ENCODE data around the gene F11. TPM values are rescaled to one million over a fixed set of nuclear protein-coding genes. Genes with fewer than 3 reads are reported as not detected.
"Not testable (repeated sequence)": the region's sequence is repeated elsewhere in the genome, so short reads cannot be mapped to it uniquely, and the experiment has no call there.

F11 gene
- total and polyA plus RNA-seq, 2 experiments from 2014 or later: not detected

DNA sequence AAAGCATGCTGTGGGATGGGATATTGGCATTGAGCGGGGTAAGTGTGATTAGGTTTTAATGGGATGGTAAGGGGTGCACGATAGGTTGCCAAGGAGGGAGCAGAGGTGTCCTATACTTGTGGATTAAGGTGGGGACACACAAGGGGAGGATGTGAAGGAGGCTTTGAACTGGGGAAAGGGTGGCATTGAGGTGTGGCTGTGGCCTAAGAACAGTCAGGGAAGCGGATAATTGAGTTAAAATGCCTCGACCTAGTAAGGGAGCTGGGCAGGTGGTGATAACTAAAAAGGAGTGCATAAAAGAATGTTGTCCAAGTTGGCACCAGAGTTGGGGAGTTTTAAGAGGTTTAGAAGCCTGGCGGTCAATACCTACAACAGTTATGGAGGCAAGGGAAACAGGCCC, 21.2 kb upstream of the F11 start:
- Histone ChIP-seq H3K36me3 (no peaks in the 10 kb centered on the region), H3K27ac (no peak overlapping the region), H3K4me1 (ENCODE audit: low read depth) (no peaks in the 10 kb centered on the region), H3K4me3 (no peak overlapping the region), H3K9me3 (ENCODE audit: low read depth) (no peaks in the 10 kb centered on the region), H3K27me3 (no peaks in the 10 kb centered on the region)
- no peak for DNase-seq (ENCODE audit: low read depth in 1 of 2, low spot score in 1 of 2)
- TF ChIP-seq, protein P1, sequence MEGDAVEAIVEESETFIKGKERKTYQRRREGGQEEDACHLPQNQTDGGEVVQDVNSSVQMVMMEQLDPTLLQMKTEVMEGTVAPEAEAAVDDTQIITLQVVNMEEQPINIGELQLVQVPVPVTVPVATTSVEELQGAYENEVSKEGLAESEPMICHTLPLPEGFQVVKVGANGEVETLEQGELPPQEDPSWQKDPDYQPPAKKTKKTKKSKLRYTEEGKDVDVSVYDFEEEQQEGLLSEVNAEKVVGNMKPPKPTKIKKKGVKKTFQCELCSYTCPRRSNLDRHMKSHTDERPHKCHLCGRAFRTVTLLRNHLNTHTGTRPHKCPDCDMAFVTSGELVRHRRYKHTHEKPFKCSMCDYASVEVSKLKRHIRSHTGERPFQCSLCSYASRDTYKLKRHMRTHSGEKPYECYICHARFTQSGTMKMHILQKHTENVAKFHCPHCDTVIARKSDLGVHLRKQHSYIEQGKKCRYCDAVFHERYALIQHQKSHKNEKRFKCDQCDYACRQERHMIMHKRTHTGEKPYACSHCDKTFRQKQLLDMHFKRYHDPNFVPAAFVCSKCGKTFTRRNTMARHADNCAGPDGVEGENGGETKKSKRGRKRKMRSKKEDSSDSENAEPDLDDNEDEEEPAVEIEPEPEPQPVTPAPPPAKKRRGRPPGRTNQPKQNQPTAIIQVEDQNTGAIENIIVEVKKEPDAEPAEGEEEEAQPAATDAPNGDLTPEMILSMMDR (IDR thresholded peaks at IDR 0.05; ENCODE audit: low read depth, low read length): no peak

DNA sequence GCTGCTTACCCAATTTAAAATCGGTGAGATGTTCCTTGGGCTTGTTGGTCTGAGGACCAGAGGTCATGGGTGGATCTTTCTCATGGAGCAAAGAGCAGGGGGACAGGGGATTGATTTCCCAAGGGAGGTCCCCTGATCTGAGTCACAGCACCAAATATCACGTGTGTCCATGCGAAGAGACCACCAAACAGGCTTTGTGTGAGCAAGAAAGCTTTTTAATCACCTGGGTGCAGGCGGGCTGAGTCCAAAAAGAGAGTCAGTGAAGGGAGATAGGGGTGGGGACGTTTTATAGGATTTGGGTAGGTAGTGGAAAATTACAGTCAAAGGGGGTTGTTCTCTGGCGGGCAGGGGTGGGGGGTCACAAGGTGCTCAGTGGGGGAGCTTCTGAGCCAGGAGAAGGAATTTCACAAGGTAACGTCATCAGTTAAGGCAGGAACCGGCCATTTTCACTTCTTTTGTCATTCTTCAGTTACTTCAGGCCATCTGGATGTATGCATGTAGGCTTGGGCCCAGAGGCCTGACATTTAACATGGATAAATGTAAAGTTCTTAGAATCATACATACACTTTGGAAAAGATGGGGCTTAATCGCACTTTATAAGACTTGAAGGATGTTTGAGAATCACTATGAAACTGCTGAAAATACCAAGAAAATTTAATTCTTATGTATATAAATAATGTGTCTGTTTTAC, 18.8 kb upstream of the F11 start:
- not testable (repeated sequence) for DNase-seq (ENCODE audit: low read depth in 1 of 2, low spot score in 1 of 2); H3K36me3 ChIP-seq; H3K27ac ChIP-seq; H3K4me1 ChIP-seq (ENCODE audit: low read depth); H3K9me3 ChIP-seq (ENCODE audit: low read depth); H3K4me3 ChIP-seq; H3K27me3 ChIP-seq

DNA sequence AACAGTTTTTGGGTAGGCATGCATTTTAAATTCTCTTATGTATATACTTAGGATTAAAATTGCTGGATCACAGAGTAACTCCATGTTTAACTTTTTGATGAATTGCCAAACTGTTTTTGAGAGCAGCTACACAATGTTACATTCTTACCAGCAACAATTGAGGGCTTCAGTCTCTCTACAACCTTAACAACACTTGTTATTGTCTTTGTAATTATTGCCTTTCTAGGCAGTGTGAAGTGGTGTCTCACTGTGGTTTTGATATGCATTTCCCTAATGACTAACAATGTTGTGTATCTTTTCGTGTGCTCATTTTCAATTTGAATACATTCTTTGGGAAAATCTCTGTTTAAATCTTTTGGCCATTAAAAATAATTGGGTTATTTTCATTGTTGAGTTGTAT, 17.3 kb upstream of the F11 start:
- Histone ChIP-seq H3K9me3 (ENCODE audit: low read depth) (no peaks in the 10 kb centered on the region), H3K4me1 (ENCODE audit: low read depth) (no peaks in the 10 kb centered on the region), H3K4me3 (no peak overlapping the region), H3K27me3 (no peaks in the 10 kb centered on the region), H3K27ac (no peak overlapping the region), H3K36me3 (no peaks in the 10 kb centered on the region)
- TF ChIP-seq, protein P1 (IDR thresholded peaks at IDR 0.05; ENCODE audit: low read depth, low read length): no peak
- DNase-seq (ENCODE audit: low read depth in 1 of 2, low spot score in 1 of 2): no peak

DNA sequence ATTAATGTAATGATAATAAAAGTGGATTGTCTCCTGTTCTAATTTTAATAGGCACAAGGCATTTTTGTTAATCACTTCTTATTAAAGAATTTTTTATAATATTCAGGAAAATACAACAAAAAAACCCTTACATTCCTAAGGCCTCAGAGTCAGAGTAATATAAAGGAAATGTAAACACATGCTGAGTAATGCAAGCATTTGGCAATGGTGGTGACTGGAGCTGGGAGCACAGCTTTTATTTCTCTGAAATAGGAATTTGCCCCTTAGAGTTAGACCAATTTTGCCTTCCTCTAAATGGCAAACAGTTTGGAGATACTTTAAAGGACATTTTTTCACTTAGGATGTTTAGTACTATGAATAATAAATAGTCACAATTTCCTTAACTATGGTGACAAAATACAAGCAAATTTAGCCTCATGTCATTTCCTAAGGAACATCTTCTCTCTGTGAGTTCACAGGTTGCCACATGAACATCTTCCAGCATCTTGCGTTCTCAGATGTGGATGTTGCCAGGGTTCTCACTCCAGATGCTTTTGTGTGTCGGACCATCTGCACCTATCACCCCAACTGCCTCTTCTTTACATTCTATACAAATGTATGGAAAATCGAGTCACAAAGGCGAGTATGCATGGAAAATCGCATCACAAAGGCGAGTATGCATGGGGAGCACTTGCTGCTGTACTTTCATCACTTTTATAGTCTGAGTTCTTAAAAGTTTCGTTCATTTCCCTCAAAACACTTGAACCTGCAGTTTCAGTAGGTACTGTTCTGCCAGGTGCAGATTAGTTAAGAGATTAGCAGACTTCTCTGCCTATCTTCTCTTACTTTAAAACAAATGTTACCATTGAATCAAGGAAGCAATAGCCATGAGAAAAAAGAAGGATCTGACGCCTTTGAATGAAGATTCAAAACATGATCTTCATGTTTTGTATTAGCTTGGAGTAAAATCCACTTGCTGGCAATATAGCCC, 15.9 kb upstream of the F11 start:
- Histone ChIP-seq H3K4me1 (ENCODE audit: low read depth) (no peaks in the 10 kb centered on the region), H3K27ac (no peak overlapping the region), H3K9me3 (ENCODE audit: low read depth) (no peaks in the 10 kb centered on the region), H3K4me3 (no peak overlapping the region), H3K36me3 (no peaks in the 10 kb centered on the region), H3K27me3 (no peaks in the 10 kb centered on the region)
- peak in 1 of 2 donors; percentile 3 for DNase-seq (ENCODE audit: low read depth in 1 of 2, low spot score in 1 of 2)
- TF ChIP-seq, protein P1 (IDR thresholded peaks at IDR 0.05; ENCODE audit: low read depth, low read length): no peak

DNA sequence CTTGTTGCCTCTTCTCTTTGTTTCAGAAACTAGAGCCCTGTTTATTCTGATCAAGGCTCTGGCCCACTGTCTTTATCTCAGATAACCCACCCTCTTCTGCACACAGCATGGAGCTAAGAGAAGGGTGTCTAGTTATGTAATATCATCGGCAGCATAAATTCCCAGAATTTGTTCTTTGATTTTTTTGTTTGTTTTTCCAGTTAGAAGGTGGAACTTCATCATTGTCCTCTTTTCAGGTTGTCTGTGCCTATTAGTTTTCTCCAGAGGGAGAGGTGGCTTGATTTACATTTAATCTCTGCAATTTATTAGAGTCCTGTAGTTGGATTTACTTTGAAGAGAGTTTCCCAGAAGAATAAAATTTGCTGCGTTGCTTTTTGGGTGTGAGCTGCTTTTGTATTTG, 15.2 kb upstream of the F11 start:
- DNase-seq (ENCODE audit: low read depth in 1 of 2, low spot score in 1 of 2): no peak
- H3K27ac ChIP-seq: no peak overlapping the region
- H3K4me3 ChIP-seq: no peak overlapping the region
- no peaks in the 10 kb centered on the region for H3K27me3 ChIP-seq
- H3K36me3 ChIP-seq: no peaks in the 10 kb centered on the region
- TF ChIP-seq, protein P1 (IDR thresholded peaks at IDR 0.05; ENCODE audit: low read depth, low read length): no peak
- H3K9me3 ChIP-seq (ENCODE audit: low read depth): no peaks in the 10 kb centered on the region
- H3K4me1 ChIP-seq (ENCODE audit: low read depth): no peaks in the 10 kb centered on the region

DNA sequence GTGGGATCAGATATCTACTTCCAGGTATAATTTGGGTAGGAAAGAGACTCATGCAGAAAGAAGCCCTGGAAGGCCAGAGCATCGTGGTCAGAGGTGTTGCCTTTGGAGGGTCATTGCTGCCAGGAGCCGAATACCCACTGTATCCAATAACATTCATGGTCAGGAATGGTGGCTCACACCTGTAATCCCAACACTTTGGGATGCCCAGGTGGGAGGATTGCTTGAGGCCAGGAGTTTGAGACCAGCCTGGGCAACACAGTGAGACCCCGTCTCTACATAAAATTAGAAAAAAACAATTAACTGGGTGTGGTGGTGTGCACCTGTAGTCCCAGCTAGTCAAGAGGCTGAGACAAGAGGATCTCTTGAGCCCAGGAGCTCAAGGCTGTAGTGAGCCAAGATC, 10.9 kb upstream of the F11 start:
- Histone ChIP-seq H3K36me3 (no peaks in the 10 kb centered on the region), H3K27me3 (no peaks in the 10 kb centered on the region), H3K4me1 (ENCODE audit: low read depth) (no peaks in the 10 kb centered on the region), H3K9me3 (ENCODE audit: low read depth) (no peaks in the 10 kb centered on the region), H3K4me3 (no peak overlapping the region), H3K27ac (no peak overlapping the region)
- no peak for DNase-seq (ENCODE audit: low read depth in 1 of 2, low spot score in 1 of 2)
- TF ChIP-seq, protein P1 (IDR thresholded peaks at IDR 0.05; ENCODE audit: low read depth, low read length): no peak
